GM20431 (cell line): ENCODE results near the gene PPP1R3E.
"Not testable (repeated sequence)": the region's sequence is repeated elsewhere in the genome, so short reads cannot be mapped to it uniquely, and the experiment has no call there.

Experiments
- in situ Hi-C: fragments of 300-500 bp; cut with MseI, MboI; formaldehyde crosslinking; loops from one replicate; pipeline ENCODE4 v1.15.0; 2020; ENCODE audit warnings: low sequenced_read_pairs; ENCODE audit not compliant: unreplicated experiment

PPP1R3E gene

GRCh38 chr14:23302290-23303225 lies at the start of gene PPP1R3E:
Gene PPP1R3E, minus strand, starts transcription at chr14:23302859. Its CDS starts 283 bp downstream, at chr14:23302576.
- in situ Hi-C loops: no loop called here

- in situ Hi-C loops: no loop called here
Observed at GRCh38 chr14:23351681-23352505, 49.2 kb upstream of the PPP1R3E start.

- in situ Hi-C loops: no loop called here
Observed at GRCh38 chr14:23349156-23349845, 46.6 kb upstream of the PPP1R3E start.

- in situ Hi-C loops: no loop called here
Observed at GRCh38 chr14:23348297-23348655, 45.6 kb upstream of the PPP1R3E start.

GRCh38 chr14:23347406-23348296 lies 45.0 kb upstream of the PPP1R3E start:
- in situ Hi-C loops: no loop called here

GRCh38 chr14:23346693-23347405 lies 44.2 kb upstream of the PPP1R3E start:
- in situ Hi-C loops: no loop called here

GRCh38 chr14:23345987-23346692 lies 43.5 kb upstream of the PPP1R3E start:
- in situ Hi-C loops: no loop called here

- in situ Hi-C loops: no loop called here
Observed at GRCh38 chr14:23344481-23344880, 41.8 kb upstream of the PPP1R3E start.

GRCh38 chr14:23339506-23340268 lies 37.0 kb upstream of the PPP1R3E start:
- in situ Hi-C loops: no loop called here

- in situ Hi-C loops: no loop called here
Observed at GRCh38 chr14:23335623-23336022, 33.0 kb upstream of the PPP1R3E start.

- in situ Hi-C loops: no loop called here
Observed at GRCh38 chr14:23327947-23328744, 25.5 kb upstream of the PPP1R3E start.

- in situ Hi-C loops: no loop called here
Observed at GRCh38 chr14:23326491-23327332, 24.1 kb upstream of the PPP1R3E start.

- in situ Hi-C loops: not testable (repeated sequence)
Observed at GRCh38 chr14:23325746-23326145, 23.1 kb upstream of the PPP1R3E start.

GRCh38 chr14:23324993-23325392 lies 22.3 kb upstream of the PPP1R3E start:
- in situ Hi-C loops: no loop called here

- in situ Hi-C loops: no loop called here
Observed at GRCh38 chr14:23324455-23324846, 21.8 kb upstream of the PPP1R3E start.
